Esophagus muscularis mucosa (tissue), 4 donors: ENCODE measurements around the gene SLC40A1. TPM values are rescaled to one million over a fixed set of nuclear protein-coding genes. Genes with fewer than 3 reads are reported as not detected.

Experiments used
- DNase-seq: peaks from one replicate; pipeline ENCODE4 v3.0.0-alpha.2; 2017; ENCODE audit errors: extremely low spot score
- H3K27ac ChIP-seq, 4 donors: fragments of 200-600 bp; sonication (generic); replicated peaks in 1 of 4; 1 replicate in 3 of 4; 2 replicates in 1 of 4; pipeline ENCODE4 v1.5.1; 2016 to 2019; ENCODE audit warnings: mild to moderate bottlenecking in 1 of 4
- H3K27me3 ChIP-seq, 4 donors: fragments of 200-600 bp; sonication (generic); one replicate each; pipeline versions ENCODE4 v1.5.1 to v1.6.0; 2016 to 2019
- H3K36me3 ChIP-seq, 4 donors: fragments of 200-600 bp; sonication (generic); one replicate each; pipeline ENCODE4 v1.5.1; 2016 to 2019
- H3K4me1 ChIP-seq, 4 donors: fragments of 200-600 bp; sonication (generic); one replicate each; pipeline ENCODE4 v1.5.1; 2016 to 2019
- H3K4me3 ChIP-seq, 4 donors: fragments of 200-600 bp; sonication (generic); 1 replicate in 2 of 4; 2 replicates in 2 of 4; pipeline ENCODE4 v1.5.1; 2016 to 2019; ENCODE audit warnings: mild to moderate bottlenecking in 4 of 4, moderate library complexity in 1 of 4
- H3K9me3 ChIP-seq, 4 donors: fragments of 200-600 bp; sonication (generic); 1 replicate in 3 of 4; 2 replicates in 1 of 4; pipeline ENCODE4 v1.5.1; 2016 to 2019
- EP300 ChIP-seq: sonication (generic); formaldehyde crosslinking; IDR thresholded peaks from one replicate; pipeline ENCODE4 v1.6.1; 2017; ENCODE audit warnings: antibody characterized with exemption
- POLR2A ChIP-seq: fragments of 450-650 bp; IDR thresholded peaks from one replicate; pipeline ENCODE4 v1.6.1; 2017; ENCODE audit warnings: antibody characterized with exemption, moderate library complexity, mild to moderate bottlenecking, low read depth
- POLR2AphosphoS5 ChIP-seq, 2 donors: sonication (generic); formaldehyde crosslinking; IDR thresholded peaks; one replicate each; pipeline ENCODE4 v1.6.1; 2017; ENCODE audit warnings: antibody characterized with exemption in 2 of 2
- WGBS: methylation state at CpG from one replicate; pipeline ENCODE4 v1.1.5; 2018; 5-methylcytosine and 5-hydroxymethylcytosine counted together
- intact Hi-C: fragments of 100-400 bp; cut with DNase I; formaldehyde crosslinking; loops from one replicate; pipeline ENCODE4 v1.15.1; 2023
- total RNA-seq, 4 donors: library from RNA; depleted of rRNA; stranded (reverse); fragments of >200 nt; gene quantifications; one replicate each; pipeline versions ENCODE4 v1.1.0 to v1.2.1, GENCODE V29; 2016
- TF ChIP-seq, protein P1 (sequence below), 3 experiments: fragments of 200-600 bp in 2 of 3; fragments of 450-650 bp in 1 of 3; sonication (generic) in 2 of 3; IDR thresholded peaks; one replicate each; pipeline ENCODE4 v1.5.1; 2017 to 2019; ENCODE audit warnings: antibody characterized with exemption in 3 of 3, mild to moderate bottlenecking in 2 of 3, moderate library complexity in 1 of 3

Gene SLC40A1
- total RNA-seq, 4 donors from 2014 or later: 35.3 to 80.9 (median 40.8) TPM

- no peak for DNase-seq
- TF ChIP-seq EP300 (no peak), POLR2A (no peak), POLR2AphosphoS5 (IDR thresholded peaks at IDR 0.05) (no peak)
- TF ChIP-seq, protein P1, sequence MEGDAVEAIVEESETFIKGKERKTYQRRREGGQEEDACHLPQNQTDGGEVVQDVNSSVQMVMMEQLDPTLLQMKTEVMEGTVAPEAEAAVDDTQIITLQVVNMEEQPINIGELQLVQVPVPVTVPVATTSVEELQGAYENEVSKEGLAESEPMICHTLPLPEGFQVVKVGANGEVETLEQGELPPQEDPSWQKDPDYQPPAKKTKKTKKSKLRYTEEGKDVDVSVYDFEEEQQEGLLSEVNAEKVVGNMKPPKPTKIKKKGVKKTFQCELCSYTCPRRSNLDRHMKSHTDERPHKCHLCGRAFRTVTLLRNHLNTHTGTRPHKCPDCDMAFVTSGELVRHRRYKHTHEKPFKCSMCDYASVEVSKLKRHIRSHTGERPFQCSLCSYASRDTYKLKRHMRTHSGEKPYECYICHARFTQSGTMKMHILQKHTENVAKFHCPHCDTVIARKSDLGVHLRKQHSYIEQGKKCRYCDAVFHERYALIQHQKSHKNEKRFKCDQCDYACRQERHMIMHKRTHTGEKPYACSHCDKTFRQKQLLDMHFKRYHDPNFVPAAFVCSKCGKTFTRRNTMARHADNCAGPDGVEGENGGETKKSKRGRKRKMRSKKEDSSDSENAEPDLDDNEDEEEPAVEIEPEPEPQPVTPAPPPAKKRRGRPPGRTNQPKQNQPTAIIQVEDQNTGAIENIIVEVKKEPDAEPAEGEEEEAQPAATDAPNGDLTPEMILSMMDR (IDR thresholded peaks at IDR 0.05): no peak
- intact Hi-C loops: no loop called here
- H3K27ac ChIP-seq: peak overlapping the region in 3 of 4 donors; percentile 81 to 89 (median 86)
- H3K4me3 ChIP-seq: no peak overlapping the region
- H3K27me3 ChIP-seq: no peaks in the 10 kb centered on the region
- H3K9me3 ChIP-seq: no peaks in the 10 kb centered on the region
- 100% methylated on average over 1 of the region's 1 CpG for WGBS
- H3K36me3 ChIP-seq: no peaks in the 10 kb centered on the region
- H3K4me1 ChIP-seq: peaks cover 3 to 62% (median 50%) of the 10 kb centered on the region in 4 donors
These were observed 37.2 kb downstream of the SLC40A1 start for GRCh38 chr2:189543367-189543766.

GRCh38 chr2:189542145-189542882 lies 38.3 kb downstream of the SLC40A1 start:
- no peaks in the 10 kb centered on the region for H3K27me3 ChIP-seq
- no peaks in the 10 kb centered on the region for H3K9me3 ChIP-seq
- no peaks in the 10 kb centered on the region for H3K36me3 ChIP-seq
- no peak for TF ChIP-seq EP300
- TF ChIP-seq POLR2A: no peak
- TF ChIP-seq, protein P1 (IDR thresholded peaks at IDR 0.05): no peak
- no peak for TF ChIP-seq POLR2AphosphoS5 (IDR thresholded peaks at IDR 0.05)
- intact Hi-C loops: no loop called here
- WGBS: 87% methylated on average over 6 of the region's 6 CpGs
- DNase-seq: no peak
- H3K4me1 ChIP-seq: peaks cover 3 to 58% (median 48%) of the 10 kb centered on the region in 4 donors
- no peak overlapping the region for H3K4me3 ChIP-seq
- peak overlapping the region; percentile 9 to 89 (median 84) for H3K27ac ChIP-seq

GRCh38 chr2:189541591-189541990 lies 39.0 kb downstream of the SLC40A1 start:
- WGBS: 29% methylated on average over 5 of the region's 5 CpGs
- intact Hi-C loops: no loop called here
- no peaks in the 10 kb centered on the region for H3K36me3 ChIP-seq
- no peaks in the 10 kb centered on the region for H3K27me3 ChIP-seq
- no peak for DNase-seq
- peak overlapping the region; percentile 50 to 89 (median 84) for H3K27ac ChIP-seq
- no peak for TF ChIP-seq POLR2A
- TF ChIP-seq, protein P1 (IDR thresholded peaks at IDR 0.05): no peak
- TF ChIP-seq POLR2AphosphoS5 (IDR thresholded peaks at IDR 0.05): peak in 1 of 2 donors; percentile 17
- no peak overlapping the region for H3K4me3 ChIP-seq
- no peaks in the 10 kb centered on the region for H3K9me3 ChIP-seq
- H3K4me1 ChIP-seq: peaks cover 3 to 58% (median 48%) of the 10 kb centered on the region in 4 donors

- DNase-seq: no peak
- intact Hi-C loops: no loop called here
- Histone ChIP-seq H3K4me1 (peaks cover 3 to 50% (median 40%) of the 10 kb centered on the region in 4 donors), H3K36me3 (no peaks in the 10 kb centered on the region), H3K27ac (peak overlapping the region; percentile 50 to 89 (median 84)), H3K4me3 (no peak overlapping the region), H3K27me3 (no peaks in the 10 kb centered on the region), H3K9me3 (no peaks in the 10 kb centered on the region)
- TF ChIP-seq EP300: no peak
- TF ChIP-seq POLR2A: no peak
- TF ChIP-seq, protein P1 (IDR thresholded peaks at IDR 0.05): no peak
- no peak for TF ChIP-seq POLR2AphosphoS5 (IDR thresholded peaks at IDR 0.05)
- 72% methylated on average over 1 of the region's 1 CpG for WGBS
These were observed 40.0 kb downstream of the SLC40A1 start for GRCh38 chr2:189540551-189540950.
